SK-N-MC (cell line): ENCODE results near the gene HBG2.

ENCODE experiments used
- EZH2 ChIP-seq: fragments of 200-600 bp; sonication (generic); IDR thresholded peaks from one replicate; pipeline ENCODE4 v1.6.1; 2017; ENCODE audit warnings: antibody characterized with exemption
- POLR2AphosphoS5 ChIP-seq: IDR thresholded peaks from 2 replicates; pipeline ENCODE4 v1.6.1; 2012; ENCODE audit warnings: mild to moderate bottlenecking, low read depth, low read length, borderline replicate concordance

DNA sequence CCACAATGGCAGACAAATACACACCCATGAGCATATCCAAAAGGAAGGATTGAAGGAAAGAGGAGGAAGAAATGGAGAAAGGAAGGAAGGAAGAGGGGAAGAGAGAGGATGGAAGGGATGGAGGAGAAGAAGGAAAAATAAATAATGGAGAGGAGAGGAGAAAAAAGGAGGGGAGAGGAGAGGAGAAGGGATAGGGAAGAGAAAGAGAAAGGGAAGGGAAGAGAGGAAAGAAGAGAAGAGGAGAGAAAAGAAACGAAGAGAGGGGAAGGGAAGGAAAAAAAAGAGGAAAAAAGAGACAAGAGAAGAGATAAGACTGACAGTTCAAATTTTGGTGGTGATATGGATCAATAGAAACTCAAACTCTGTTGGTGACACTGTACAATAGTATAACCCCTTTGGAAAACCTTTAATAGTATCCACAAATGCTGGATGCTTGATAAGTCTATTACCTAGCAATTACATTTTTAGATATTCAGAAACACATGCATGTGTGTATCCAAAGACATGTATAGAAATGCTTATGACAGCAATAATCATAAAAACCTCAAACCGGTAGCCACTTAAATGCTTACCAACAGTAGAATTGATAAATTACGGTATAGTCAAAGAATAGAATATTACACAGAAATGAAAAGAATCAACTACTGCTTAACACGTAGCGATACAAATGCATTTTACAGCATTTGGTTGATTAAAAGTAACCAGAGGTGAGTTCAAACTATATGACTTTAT is 19.1 kb downstream of the HBG2 start:
- no peak for TF ChIP-seq POLR2AphosphoS5
- no peak for TF ChIP-seq EZH2
